OCI-M1 (cell line): ENCODE data around the gene CCDC33.

ENCODE experiments used
- DNase-seq: peaks from one replicate; lab custom pipeline; 2025; lab: John Stamatoyannopoulos, UW

CCDC33 gene

GRCh38 chr15:74259292-74259648, 23.1 kb downstream of the CCDC33 start:
- DNase-seq = no peak

- no peak for DNase-seq
Measured at GRCh38 chr15:74259821-74260607, 23.9 kb downstream of the CCDC33 start.

GRCh38 chr15:74261041-74261440, 24.9 kb downstream of the CCDC33 start:
- DNase-seq = no peak

- no peak for DNase-seq
Measured at GRCh38 chr15:74261685-74262084, 25.6 kb downstream of the CCDC33 start.

GRCh38 chr15:74262151-74262550, 26.0 kb downstream of the CCDC33 start:
- no peak for DNase-seq

- DNase-seq = no peak
Measured at GRCh38 chr15:74262625-74263024, 26.5 kb downstream of the CCDC33 start.

- DNase-seq = no peak
Measured at GRCh38 chr15:74263466-74263865, 27.3 kb downstream of the CCDC33 start.

GRCh38 chr15:74264081-74264501, 28.0 kb downstream of the CCDC33 start:
- DNase-seq = no peak

GRCh38 chr15:74265046-74265639, 29.0 kb downstream of the CCDC33 start:
- peak; percentile 30 for DNase-seq

- no peak for DNase-seq
Measured at GRCh38 chr15:74268020-74268419, 31.9 kb downstream of the CCDC33 start.

GRCh38 chr15:74269362-74270035, 33.4 kb downstream of the CCDC33 start:
- no peak for DNase-seq

- no peak for DNase-seq
Measured at GRCh38 chr15:74270155-74270554, 34.0 kb downstream of the CCDC33 start.

- no peak for DNase-seq
Measured at GRCh38 chr15:74270854-74271520, 34.9 kb downstream of the CCDC33 start.

- DNase-seq = no peak
Measured at GRCh38 chr15:74272812-74273211, 36.7 kb downstream of the CCDC33 start.

- no peak for DNase-seq
Measured at GRCh38 chr15:74274470-74275038, 38.4 kb downstream of the CCDC33 start.

- no peak for DNase-seq
Measured at GRCh38 chr15:74275957-74276356, 39.8 kb downstream of the CCDC33 start.

GRCh38 chr15:74276560-74276959, 40.4 kb downstream of the CCDC33 start:
- no peak for DNase-seq

- DNase-seq = no peak
Measured at GRCh38 chr15:74277242-74277810, 41.2 kb downstream of the CCDC33 start.

- DNase-seq = no peak
Measured at GRCh38 chr15:74278207-74278606, 42.1 kb downstream of the CCDC33 start.

- no peak for DNase-seq
Measured at GRCh38 chr15:74281147-74282133, 45.3 kb downstream of the CCDC33 start.

GRCh38 chr15:74283368-74283767, 47.2 kb downstream of the CCDC33 start:
- DNase-seq = no peak
